IMR-90 (cell line): ENCODE measurements around the gene KCNMA1. TPM values are rescaled to one million over a fixed set of nuclear protein-coding genes. Genes with fewer than 3 reads are reported as not detected.

ENCODE experiments used
- ATAC-seq: fragments of 200-7000 bp; cut with Tn5 transposase; 2 replicates; pipeline ENCODE4 v1.9.1; 2020; ENCODE audit warnings: low read depth, mild to moderate bottlenecking, moderate library complexity
- BruUV-seq: library from RNA; stranded (reverse); fragments of 400-500 nt; replicated peaks from 2 replicates; lab custom pipeline; 2021; lab: Mats Ljungman, UMichigan
- CTCF ChIA-PET: fragments of 300-600 bp; formaldehyde crosslinking; extraction: SDS; loops from one replicate; lab custom pipeline; 2021; ENCODE audit warnings: antibody characterized with exemption; lab: Yijun Ruan, JAX
- POLR2A ChIA-PET: fragments of 300-600 bp; sonication (Branson Sonifier 250); formaldehyde crosslinking; loops from one replicate; lab custom pipeline; 2022; ENCODE audit warnings: antibody characterized with exemption; ENCODE audit not compliant: unreplicated experiment; lab: Charles Lee
- DNase-seq: peaks from one replicate; pipeline ENCODE4 v3.0.0; 2013
- H2AFZ ChIP-seq: replicated peaks from 2 replicates; pipeline ENCODE3; 2013; ENCODE audit warnings: low read length, mild to moderate bottlenecking; ENCODE audit not compliant: poor library complexity
- H2AK5ac ChIP-seq: 2 replicates; pipeline ENCODE4 v1.6.1; 2013; ENCODE audit warnings: low read depth, low read length, inconsistent platforms
- H2AK9ac ChIP-seq: replicated peaks from 2 replicates; pipeline ENCODE3; 2013; ENCODE audit warnings: mild to moderate bottlenecking, low read depth, low read length, moderate library complexity; ENCODE audit not compliant: poor library complexity
- H2BK120ac ChIP-seq: 2 replicates; pipeline ENCODE4 v1.6.1; 2013; ENCODE audit warnings: low read depth, low read length, inconsistent platforms
- H2BK15ac ChIP-seq: 3 replicates; pipeline ENCODE4 v1.6.1; 2013; ENCODE audit warnings: low read depth, low read length, inconsistent platforms
- H2BK20ac ChIP-seq: 2 replicates; pipeline ENCODE4 v1.6.1; 2013; ENCODE audit warnings: low read depth, mild to moderate bottlenecking, inconsistent platforms, low read length, moderate library complexity
- H2BK5ac ChIP-seq: 2 replicates; pipeline ENCODE4 v1.6.1; 2013; ENCODE audit warnings: mild to moderate bottlenecking, low read depth, low read length, inconsistent platforms; ENCODE audit not compliant: poor library complexity, severe bottlenecking
- H3K14ac ChIP-seq: replicated peaks from 2 replicates; pipeline ENCODE4 v1.6.1; 2013; ENCODE audit warnings: low read depth, low read length, inconsistent platforms
- H3K18ac ChIP-seq: 2 replicates; pipeline ENCODE4 v1.6.1; 2013; ENCODE audit warnings: low read depth, low read length, control low read depth
- H3K23ac ChIP-seq: 2 replicates; pipeline ENCODE4 v1.6.1; 2013; ENCODE audit warnings: low read depth, low read length, inconsistent platforms
- H3K27ac ChIP-seq: 2 replicates; pipeline ENCODE4 v1.5.1; 2013; ENCODE audit warnings: mild to moderate bottlenecking, control low read depth, low read length; ENCODE audit not compliant: insufficient read depth
- H3K27me3 ChIP-seq: 2 replicates; pipeline ENCODE4 v1.6.1; 2013; ENCODE audit warnings: low read length; ENCODE audit not compliant: control insufficient read depth, insufficient read depth
- H3K36me3 ChIP-seq: 2 replicates; pipeline ENCODE4 v1.6.1; 2013; ENCODE audit warnings: low read length, mixed read lengths; ENCODE audit not compliant: control insufficient read depth, insufficient read depth
- H3K4ac ChIP-seq: 2 replicates; pipeline ENCODE4 v1.6.1; 2013; ENCODE audit warnings: low read depth, low read length, inconsistent platforms
- H3K4me1 ChIP-seq: 2 replicates; pipeline ENCODE4 v1.6.1; 2013; ENCODE audit warnings: low read length, mixed read lengths; ENCODE audit not compliant: control insufficient read depth, insufficient read depth
- H3K4me2 ChIP-seq: 2 replicates; pipeline ENCODE4 v1.6.1; 2013; ENCODE audit warnings: low read depth, mild to moderate bottlenecking, control low read depth, low read length, moderate library complexity
- H3K4me3 ChIP-seq: 2 replicates; pipeline ENCODE4 v1.5.1; 2013; ENCODE audit warnings: low read depth, mild to moderate bottlenecking, control low read depth, low read length, moderate library complexity; ENCODE audit not compliant: insufficient read depth
- H3K56ac ChIP-seq: 2 replicates; pipeline ENCODE4 v1.6.1; 2013; ENCODE audit warnings: low read length, inconsistent platforms; ENCODE audit not compliant: insufficient read depth; ENCODE audit errors: extremely low read depth
- H3K79me1 ChIP-seq, 2 experiments: 2 replicates each; pipeline ENCODE4 v1.6.1; 2013; ENCODE audit warnings: low read length in 2 of 2, inconsistent platforms in 1 of 2, low read depth in 1 of 2
- H3K9ac ChIP-seq: 2 replicates; pipeline ENCODE4 v1.6.1; 2013; ENCODE audit warnings: low read depth, low read length, control low read depth
- H3K9me1 ChIP-seq: 2 replicates; pipeline ENCODE4 v1.6.1; 2013; ENCODE audit warnings: low read length, inconsistent platforms; ENCODE audit not compliant: insufficient read depth
- H3K9me3 ChIP-seq: 2 replicates; pipeline ENCODE4 v1.6.1; 2013; ENCODE audit warnings: low read length; ENCODE audit not compliant: control insufficient read depth, insufficient read depth
- H4K20me1 ChIP-seq: 2 replicates; pipeline ENCODE4 v1.6.1; 2013; ENCODE audit warnings: low read length, inconsistent platforms; ENCODE audit not compliant: insufficient read depth
- H4K5ac ChIP-seq: 2 replicates; pipeline ENCODE4 v1.6.1; 2013; ENCODE audit warnings: mild to moderate bottlenecking, low read depth, low read length, control low read depth
- H4K8ac ChIP-seq, 2 experiments: 2 replicates each; pipeline ENCODE4 v1.6.1; 2013; ENCODE audit warnings: low read depth in 2 of 2, low read length in 2 of 2, control low read depth in 1 of 2, inconsistent platforms in 1 of 2
- H4K91ac ChIP-seq: 2 replicates; pipeline ENCODE4 v1.6.1; 2013; ENCODE audit warnings: low read depth, low read length, inconsistent platforms; ENCODE audit not compliant: insufficient read depth
- BHLHE40 ChIP-seq: fragments of 150-350 bp; IDR thresholded peaks from 2 replicates; pipeline ENCODE4 v1.6.1; 2016; ENCODE audit warnings: mild to moderate bottlenecking, low read depth, low read length
- CEBPB ChIP-seq: IDR thresholded peaks from 2 replicates; pipeline ENCODE4 v1.6.1; 2012; ENCODE audit warnings: low read depth, low read length, improper control_type of control experiment
- CHD1 ChIP-seq: IDR thresholded peaks from 2 replicates; pipeline ENCODE4 v1.6.1; 2012; ENCODE audit warnings: low read depth, low read length, improper control_type of control experiment
- FOS ChIP-seq: fragments of 150-350 bp; IDR thresholded peaks from 2 replicates; pipeline ENCODE4 v1.6.1; 2016; ENCODE audit warnings: low read depth, low read length
- MAFK ChIP-seq: IDR thresholded peaks from 2 replicates; pipeline ENCODE4 v1.6.1; 2012; ENCODE audit warnings: low read depth, low read length, improper control_type of control experiment
- MXI1 ChIP-seq: IDR thresholded peaks from 2 replicates; pipeline ENCODE4 v1.6.1; 2012; ENCODE audit warnings: low read depth, mild to moderate bottlenecking, low read length, moderate library complexity, borderline replicate concordance
- POLR2A ChIP-seq: IDR thresholded peaks from 2 replicates; pipeline ENCODE4 v1.6.1; 2012; ENCODE audit warnings: mild to moderate bottlenecking, low read depth, low read length
- RAD21 ChIP-seq: IDR thresholded peaks from 2 replicates; pipeline ENCODE4 v1.6.1; 2012; ENCODE audit warnings: low read length, improper control_type of control experiment
- RCOR1 ChIP-seq: IDR thresholded peaks from 2 replicates; pipeline ENCODE4 v1.6.1; 2012; ENCODE audit warnings: mild to moderate bottlenecking, low read length, improper control_type of control experiment; ENCODE audit not compliant: insufficient replicate concordance
- RFX5 ChIP-seq: IDR thresholded peaks from 2 replicates; pipeline ENCODE4 v1.8.0; 2012; ENCODE audit warnings: low read depth, mild to moderate bottlenecking, low read length, moderate library complexity
- SMC3 ChIP-seq: fragments of 150-350 bp; IDR thresholded peaks from 2 replicates; pipeline ENCODE4 v1.6.1; 2016; ENCODE audit warnings: low read depth, mild to moderate bottlenecking, antibody characterized with exemption, low read length, moderate library complexity
- WGBS, 2 experiments: methylation state at CpG; one replicate each; pipeline versions ENCODE4 v1.1.5 to v1.1.7; 2013; ENCODE audit warnings: missing lambda C conversion rate in 2 of 2; ENCODE audit not compliant: insufficient read length in 1 of 2; ENCODE audit errors: extremely low coverage in 2 of 2; 5-methylcytosine and 5-hydroxymethylcytosine counted together
- dilution Hi-C: fragments of 300-500 bp; cut with HindIII; formaldehyde crosslinking; loops from one replicate; pipeline ENCODE4 v1.14.3; 2018; ENCODE audit warnings: low sequenced_read_pairs; ENCODE audit not compliant: unreplicated experiment
- in situ Hi-C: fragments of 300-500 bp; cut with MboI; formaldehyde crosslinking; loops from 3 replicates; pipeline ENCODE4 v1.14.3; 2019; ENCODE audit warnings: low sequenced_read_pairs, inconsistent platforms, mixed read lengths
- intact Hi-C: fragments of 100-400 bp; cut with micrococcal nuclease; formaldehyde crosslinking; loops from 2 replicates; pipeline ENCODE4 v1.10.0; 2022
- polyA plus RNA-seq, 3 experiments: library from polyadenylated mRNA; depleted of rRNA; stranded (reverse); fragments of >200 nt; gene quantifications; 2 replicates each; pipeline ENCODE4 v1.2.3, GENCODE V29; 2012; ENCODE audit warnings: low replicate concordance in 1 of 3
- total RNA-seq: library from RNA; depleted of rRNA; stranded (reverse); fragments of >200 nt; gene quantifications from 2 replicates; pipeline ENCODE4 v1.2.3, GENCODE V29; 2012
- TF ChIP-seq, protein P1 (sequence below): fragments of 150-350 bp; IDR thresholded peaks from 2 replicates; pipeline ENCODE4 v1.6.1; 2017; ENCODE audit warnings: mild to moderate bottlenecking, antibody characterized with exemption, low read length, low read depth
- TF ChIP-seq, protein P2 (sequence below): conservative IDR thresholded peaks from 2 replicates; pipeline ENCODE4 v1.5.1; 2012; ENCODE audit warnings: mild to moderate bottlenecking, low read depth, low read length, improper control_type of control experiment

KCNMA1 gene
- total and polyA plus RNA-seq, 2 of the 4 experiments (the other 2 are of a cell fraction): 25.6 to 29.6 TPM

- dilution Hi-C loops (no loop called here), intact Hi-C loops (loop anchor here (5.0 kb wide), 1 partner anchor 38 kb away; no protein-coding TSS in a partner anchor), in situ Hi-C loops (no loop called here)
- no peaks in the 10 kb centered on the region; the same call in 1 of the 2 replicates for H3K27me3 ChIP-seq
- H4K8ac ChIP-seq: no peak overlapping the region
- H2BK5ac ChIP-seq: no peak overlapping the region
- H3K23ac ChIP-seq: no peak overlapping the region
- no peak overlapping the region for H2AK9ac ChIP-seq
- H2AFZ ChIP-seq: no peak overlapping the region
- H4K20me1 ChIP-seq: no peaks in the 10 kb centered on the region
- no peak overlapping the region for H3K9ac ChIP-seq
- no peak overlapping the region for H3K18ac ChIP-seq
- DNase-seq (no peak), ATAC-seq (no peak)
- H3K36me3 ChIP-seq: no peaks in the 10 kb centered on the region
- no peaks in the 10 kb centered on the region for H3K79me1 ChIP-seq
- CTCF ChIA-PET: no interaction called here
- no peak overlapping the region for H3K4me3 ChIP-seq
- H3K27ac ChIP-seq: no peak overlapping the region
- WGBS, 2 experiments: 100% methylated on average over 1 of the region's 4 CpGs; no CpG with 5 or more reads in 1 of the 2 experiments
- POLR2A ChIA-PET: no interaction called here
- no TSS peak for BruUV-seq
- no peak overlapping the region for H3K56ac ChIP-seq
- H3K14ac ChIP-seq: no peak overlapping the region; the same call in 1 of the 2 replicates
- H3K9me1 ChIP-seq: peaks cover 6% of the 10 kb centered on the region; the same call in 1 of the 2 replicates
- H3K4me2 ChIP-seq: no peak overlapping the region
- H2BK120ac ChIP-seq: no peak overlapping the region
- no peak overlapping the region for H2BK15ac ChIP-seq
- H4K91ac ChIP-seq: no peak overlapping the region
- H3K4me1 ChIP-seq: peaks cover 4% of the 10 kb centered on the region; the same call in 1 of the 2 replicates
- no peak overlapping the region for H2AK5ac ChIP-seq
- no peak overlapping the region for H4K5ac ChIP-seq
- no peak for TF ChIP-seq RAD21
- no peak for TF ChIP-seq MAFK
- TF ChIP-seq SMC3: no peak
- no peak for TF ChIP-seq CEBPB
- TF ChIP-seq, protein P1, sequence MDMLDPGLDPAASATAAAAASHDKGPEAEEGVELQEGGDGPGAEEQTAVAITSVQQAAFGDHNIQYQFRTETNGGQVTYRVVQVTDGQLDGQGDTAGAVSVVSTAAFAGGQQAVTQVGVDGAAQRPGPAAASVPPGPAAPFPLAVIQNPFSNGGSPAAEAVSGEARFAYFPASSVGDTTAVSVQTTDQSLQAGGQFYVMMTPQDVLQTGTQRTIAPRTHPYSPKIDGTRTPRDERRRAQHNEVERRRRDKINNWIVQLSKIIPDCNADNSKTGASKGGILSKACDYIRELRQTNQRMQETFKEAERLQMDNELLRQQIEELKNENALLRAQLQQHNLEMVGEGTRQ: no peak
- TF ChIP-seq MXI1: no peak
- TF ChIP-seq POLR2A: no peak
- no peak for TF ChIP-seq RFX5
- TF ChIP-seq RCOR1: no peak
- TF ChIP-seq, protein P2, sequence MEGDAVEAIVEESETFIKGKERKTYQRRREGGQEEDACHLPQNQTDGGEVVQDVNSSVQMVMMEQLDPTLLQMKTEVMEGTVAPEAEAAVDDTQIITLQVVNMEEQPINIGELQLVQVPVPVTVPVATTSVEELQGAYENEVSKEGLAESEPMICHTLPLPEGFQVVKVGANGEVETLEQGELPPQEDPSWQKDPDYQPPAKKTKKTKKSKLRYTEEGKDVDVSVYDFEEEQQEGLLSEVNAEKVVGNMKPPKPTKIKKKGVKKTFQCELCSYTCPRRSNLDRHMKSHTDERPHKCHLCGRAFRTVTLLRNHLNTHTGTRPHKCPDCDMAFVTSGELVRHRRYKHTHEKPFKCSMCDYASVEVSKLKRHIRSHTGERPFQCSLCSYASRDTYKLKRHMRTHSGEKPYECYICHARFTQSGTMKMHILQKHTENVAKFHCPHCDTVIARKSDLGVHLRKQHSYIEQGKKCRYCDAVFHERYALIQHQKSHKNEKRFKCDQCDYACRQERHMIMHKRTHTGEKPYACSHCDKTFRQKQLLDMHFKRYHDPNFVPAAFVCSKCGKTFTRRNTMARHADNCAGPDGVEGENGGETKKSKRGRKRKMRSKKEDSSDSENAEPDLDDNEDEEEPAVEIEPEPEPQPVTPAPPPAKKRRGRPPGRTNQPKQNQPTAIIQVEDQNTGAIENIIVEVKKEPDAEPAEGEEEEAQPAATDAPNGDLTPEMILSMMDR: no peak
- TF ChIP-seq FOS: no peak
- TF ChIP-seq BHLHE40: no peak
- no peak for TF ChIP-seq CHD1
- H3K9me3 ChIP-seq: no peaks in the 10 kb centered on the region
- H3K4ac ChIP-seq: no peak overlapping the region
- H2BK20ac ChIP-seq: no peak overlapping the region
These were observed 373.5 kb downstream of the KCNMA1 start for GRCh38 chr10:77264107-77264506.
